ENCODE measurements around the gene RAB5IF.
"Not testable (repeated sequence)": the region's sequence is repeated elsewhere in the genome, so short reads cannot be mapped to it uniquely, and the experiment has no call there.

The RAB5IF gene

GRCh38 chr20:36605399-36606157 lies at the start of gene RAB5IF:
Gene RAB5IF, plus strand, starts transcription at chr20:36605779. Its CDS starts 173 bp downstream, at chr20:36605952.
- DNase-seq = peak; percentile 97 to 99

GRCh38 chr20:36562724-36563123 lies 42.9 kb upstream of the RAB5IF start:
- no peak for DNase-seq

- no peak for DNase-seq
These were observed 42.2 kb upstream of the RAB5IF start for GRCh38 chr20:36563374-36563773.

- not testable (repeated sequence) for DNase-seq
These were observed 41.4 kb upstream of the RAB5IF start for GRCh38 chr20:36564078-36564725.

- DNase-seq = not testable (repeated sequence)
These were observed 40.9 kb upstream of the RAB5IF start for GRCh38 chr20:36564726-36565121.

- no peak for DNase-seq
These were observed 40.1 kb upstream of the RAB5IF start for GRCh38 chr20:36565520-36565919.

- DNase-seq = no peak
These were observed 35.6 kb upstream of the RAB5IF start for GRCh38 chr20:36569847-36570429.

- no peak for DNase-seq
These were observed 33.7 kb upstream of the RAB5IF start for GRCh38 chr20:36571564-36572504.

GRCh38 chr20:36572701-36573102 lies 32.9 kb upstream of the RAB5IF start:
- peak; percentile 72 to 75 for DNase-seq

GRCh38 chr20:36573103-36573797 lies 32.3 kb upstream of the RAB5IF start, which contains the start of gene TGIF2:
Gene TGIF2, plus strand, starts transcription at chr20:36573597. Its CDS starts 5,178 bp downstream, at chr20:36578775.
- peak; percentile 89 for DNase-seq

GRCh38 chr20:36573798-36574365 lies 31.7 kb upstream of the RAB5IF start:
- peak; percentile 26 to 39 for DNase-seq

GRCh38 chr20:36574366-36575135 lies 31.0 kb upstream of the RAB5IF start:
- peak; percentile 66 to 80 for DNase-seq

- no peak for DNase-seq
These were observed 29.5 kb upstream of the RAB5IF start for GRCh38 chr20:36576081-36576445.

- no peak for DNase-seq
These were observed 27.1 kb upstream of the RAB5IF start for GRCh38 chr20:36578356-36579041.

- no peak for DNase-seq
These were observed 25.5 kb upstream of the RAB5IF start for GRCh38 chr20:36579996-36580545.

GRCh38 chr20:36582322-36582721 lies 23.3 kb upstream of the RAB5IF start:
- DNase-seq = no peak

GRCh38 chr20:36582821-36583220 lies 22.8 kb upstream of the RAB5IF start:
- DNase-seq = no peak

- no peak for DNase-seq
These were observed 21.5 kb upstream of the RAB5IF start for GRCh38 chr20:36584018-36584481.

GRCh38 chr20:36585410-36586125 lies 20.0 kb upstream of the RAB5IF start:
- DNase-seq = no peak
